H9 (cell line): ENCODE measurements around the gene FGD6. TPM values are rescaled to one million over a fixed set of nuclear protein-coding genes. Genes with fewer than 3 reads are reported as not detected.

Experiments
- DNase-seq: peaks from one replicate; pipeline ENCODE4 v3.0.0-alpha.2; 2017
- H2AFZ ChIP-seq: one replicate; pipeline ENCODE4 v1.6.1; 2013; ENCODE audit warnings: mild to moderate bottlenecking, low read length, control low read depth, moderate library complexity
- H2AK5ac ChIP-seq: 2 replicates; pipeline ENCODE4 v1.6.1; 2013; ENCODE audit warnings: low read length, control low read depth, mixed read lengths; ENCODE audit not compliant: insufficient read length
- H2BK120ac ChIP-seq: one replicate; pipeline ENCODE4 v1.6.1; 2013; ENCODE audit warnings: low read depth, mild to moderate bottlenecking, low read length, control low read depth, inconsistent platforms; ENCODE audit not compliant: poor library complexity, severe bottlenecking
- H2BK12ac ChIP-seq: 2 replicates; pipeline ENCODE4 v1.6.1; 2013; ENCODE audit warnings: low read length, control low read depth, mixed read lengths, low read depth; ENCODE audit not compliant: insufficient read length
- H2BK15ac ChIP-seq: 2 replicates; pipeline ENCODE4 v1.6.1; 2013; ENCODE audit warnings: low read depth, low read length, control low read depth
- H2BK20ac ChIP-seq: one replicate; pipeline ENCODE4 v1.6.1; 2013; ENCODE audit warnings: low read depth, mild to moderate bottlenecking, low read length, control low read depth, inconsistent platforms; ENCODE audit not compliant: poor library complexity, severe bottlenecking
- H2BK5ac ChIP-seq: 2 replicates; pipeline ENCODE4 v1.6.1; 2013; ENCODE audit warnings: low read length, control low read depth, mixed read lengths; ENCODE audit not compliant: insufficient read length
- H3K14ac ChIP-seq: 2 replicates; pipeline ENCODE4 v1.6.1; 2013; ENCODE audit warnings: low read length, control low read depth; ENCODE audit not compliant: insufficient read depth
- H3K18ac ChIP-seq: 2 replicates; pipeline ENCODE4 v1.6.1; 2013; ENCODE audit warnings: low read depth, mild to moderate bottlenecking, mixed read lengths, low read length, control low read depth; ENCODE audit not compliant: insufficient read length
- H3K23ac ChIP-seq: 2 replicates; pipeline ENCODE4 v1.6.1; 2013; ENCODE audit warnings: low read length, control low read depth, mixed read lengths, low read depth; ENCODE audit not compliant: insufficient read length
- H3K23me2 ChIP-seq: 2 replicates; pipeline ENCODE4 v1.6.1; 2013; ENCODE audit warnings: low read depth, mild to moderate bottlenecking, mixed read lengths, low read length, control low read depth; ENCODE audit not compliant: insufficient read length, poor library complexity, severe bottlenecking
- H3K27ac ChIP-seq: 2 replicates; pipeline ENCODE4 v1.5.1; 2013; ENCODE audit warnings: low read length, control low read depth, mixed read lengths, low read depth; ENCODE audit not compliant: insufficient read length
- H3K27me3 ChIP-seq: 2 replicates; pipeline ENCODE4 v1.6.1; 2013; ENCODE audit warnings: low read length, control low read depth, inconsistent platforms; ENCODE audit not compliant: insufficient read depth
- H3K4ac ChIP-seq: 2 replicates; pipeline ENCODE4 v1.6.1; 2013; ENCODE audit warnings: low read depth, mild to moderate bottlenecking, control low read depth, inconsistent platforms, low read length, moderate library complexity
- H3K4me1 ChIP-seq: 2 replicates; pipeline ENCODE4 v1.6.1; 2013; ENCODE audit warnings: low read length, control low read depth, inconsistent platforms; ENCODE audit not compliant: insufficient read depth
- H3K4me2 ChIP-seq: 2 replicates; pipeline ENCODE4 v1.6.1; 2013; ENCODE audit warnings: low read length, control low read depth, mixed read lengths; ENCODE audit not compliant: insufficient read length, insufficient read depth
- H3K56ac ChIP-seq: 2 replicates; pipeline ENCODE4 v1.6.1; 2013; ENCODE audit warnings: low read depth, mild to moderate bottlenecking, mixed read lengths, low read length, control low read depth; ENCODE audit not compliant: insufficient read length
- H3K79me1 ChIP-seq: 2 replicates; pipeline ENCODE4 v1.6.1; 2013; ENCODE audit warnings: low read depth, mild to moderate bottlenecking, moderate library complexity, low read length, control low read depth, inconsistent platforms; ENCODE audit not compliant: insufficient read depth, poor library complexity, severe bottlenecking
- H3K79me2 ChIP-seq: 2 replicates; pipeline ENCODE4 v1.6.1; 2013; ENCODE audit warnings: low read length, control low read depth, inconsistent platforms; ENCODE audit not compliant: insufficient read depth
- H3K9ac ChIP-seq: 2 replicates; pipeline ENCODE4 v1.6.1; 2013; ENCODE audit warnings: low read length, control low read depth, mixed read lengths; ENCODE audit not compliant: insufficient read length; ENCODE audit errors: extremely low read depth
- H3K9me3 ChIP-seq: one replicate; pipeline ENCODE4 v1.6.1; 2013; ENCODE audit warnings: low read depth, low read length, inconsistent platforms; ENCODE audit not compliant: control insufficient read depth
- H3T11ph ChIP-seq: one replicate; pipeline ENCODE4 v1.6.1; 2013; ENCODE audit warnings: mild to moderate bottlenecking, low read length, control low read depth, inconsistent platforms
- H4K20me1 ChIP-seq: one replicate; pipeline ENCODE4 v1.6.1; 2013; ENCODE audit not compliant: control insufficient read depth, insufficient read length, insufficient read depth
- H4K5ac ChIP-seq: 2 replicates; pipeline ENCODE4 v1.6.1; 2013; ENCODE audit warnings: low read depth, mild to moderate bottlenecking, mixed read lengths, low read length, control low read depth; ENCODE audit not compliant: insufficient read length
- H4K8ac ChIP-seq: replicated peaks from 2 replicates; pipeline ENCODE4 v1.6.1; 2013; ENCODE audit warnings: low read length, control low read depth, mixed read lengths, low read depth; ENCODE audit not compliant: insufficient read length
- H4K91ac ChIP-seq: 2 replicates; pipeline ENCODE4 v1.6.1; 2013; ENCODE audit warnings: low read depth, mild to moderate bottlenecking, moderate library complexity, mixed read lengths, low read length, control low read depth; ENCODE audit not compliant: insufficient read length
- H3K27ac Mint-ChIP-seq, 3 experiments: 2 replicates in 2 of 3; 3 replicates in 1 of 3; pipeline ENCODE4 v1.8.0; 2020 to 2021; ENCODE audit warnings: mixed read lengths in 3 of 3, mild to moderate bottlenecking in 1 of 3, moderate library complexity in 1 of 3
- H3K27me3 Mint-ChIP-seq: 2 replicates; pipeline ENCODE4 v1.8.0; 2021; ENCODE audit warnings: low read depth, mild to moderate bottlenecking, moderate library complexity, mixed read lengths
- H3K36me3 Mint-ChIP-seq, 3 experiments: 2 replicates in 2 of 3; 3 replicates in 1 of 3; pipeline ENCODE4 v1.8.0; 2020 to 2021; ENCODE audit warnings: low read depth in 3 of 3, mixed read lengths in 3 of 3; ENCODE audit not compliant: insufficient read depth in 1 of 3
- H3K4me1 Mint-ChIP-seq, 2 experiments: 2 replicates each; pipeline ENCODE4 v1.8.0; 2020; ENCODE audit warnings: mixed read lengths in 2 of 2
- H3K4me3 Mint-ChIP-seq, 2 experiments: 2 replicates in 1 of 2; 3 replicates in 1 of 2; pipeline ENCODE4 v1.8.0; 2020 to 2021; ENCODE audit warnings: mild to moderate bottlenecking in 2 of 2, mixed read lengths in 2 of 2, moderate library complexity in 1 of 2
- H3K9me3 Mint-ChIP-seq, 2 experiments: 2 replicates in 1 of 2; 3 replicates in 1 of 2; pipeline ENCODE4 v1.8.0; 2020; ENCODE audit warnings: mild to moderate bottlenecking in 2 of 2, mixed read lengths in 2 of 2, moderate library complexity in 1 of 2
- WGBS: extraction: QIAGEN DNeasy Blood & Tissue Kit; methylation state at CpG from one replicate; pipeline ENCODE4 v1.1.7; 2013; ENCODE audit warnings: missing lambda C conversion rate, low lambda C conversion rate, mixed read lengths; ENCODE audit not compliant: insufficient read length; ENCODE audit errors: extremely low coverage; 5-methylcytosine and 5-hydroxymethylcytosine counted together
- long read RNA-seq: library from polyadenylated mRNA; unstranded; transcript quantifications from one replicate; pipeline ENCODE4 v2.0.0, GENCODE V29; 2020
- total RNA-seq: library from RNA; stranded (reverse); gene quantifications from 2 replicates; pipeline ENCODE4 v1.2.1, GENCODE V29; 2021
- TF ChIP-seq, protein P1 (sequence below): fragments of 200-600 bp; sonication (generic); conservative IDR thresholded peaks from 3 replicates; pipeline ENCODE4 v1.8.0; 2021; ENCODE audit warnings: antibody characterized with exemption, mild to moderate bottlenecking

The FGD6 gene
- total RNA-seq: 35.7 and 39.5 TPM in 2 replicates
- long read RNA-seq, full-length matches to known transcripts: 16 of 152 reads
- long read RNA-seq, partial matches to known transcripts: 115 of 152 reads
- long read RNA-seq, other reads (novel, unspliced or antisense): 21 of 152 reads

DNA sequence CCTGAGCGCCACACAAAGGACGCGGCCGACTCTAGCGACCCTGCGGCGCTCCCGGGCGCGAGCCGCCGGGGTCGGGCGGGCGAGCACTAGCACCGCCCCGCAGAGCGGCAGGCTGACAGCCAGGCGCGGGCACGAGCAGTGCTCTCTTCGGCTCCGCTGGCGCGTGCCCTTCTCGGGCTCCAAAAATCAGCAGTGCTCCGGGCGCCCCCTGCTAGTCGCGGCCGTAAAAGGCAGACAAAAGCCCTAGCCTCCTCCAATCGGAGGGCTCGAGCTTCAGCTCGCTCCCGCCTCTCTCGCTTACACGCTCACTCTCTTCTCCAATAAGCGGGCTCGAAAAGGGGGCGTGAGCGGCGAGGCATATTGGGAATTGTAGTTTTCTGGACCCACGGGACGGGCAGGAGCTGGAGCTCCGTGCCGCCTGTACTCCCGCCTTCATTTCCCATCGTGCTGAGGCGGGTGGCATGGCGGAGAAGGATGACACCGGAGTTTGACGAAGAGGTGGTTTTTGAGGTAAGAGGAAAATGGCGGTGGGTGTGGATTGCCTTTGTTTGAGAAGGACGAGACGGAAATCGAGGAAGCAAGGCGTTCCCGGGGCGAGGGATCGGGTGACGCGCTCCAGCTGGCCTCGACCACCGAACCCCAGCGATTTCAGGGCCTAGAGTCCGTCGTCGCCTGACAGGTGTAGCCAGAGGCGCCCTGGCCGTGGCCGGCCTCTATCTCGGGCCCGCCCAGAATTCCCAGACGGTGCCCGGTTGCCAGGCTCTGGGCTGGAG lies at the start of gene FGD6, which contains the start of gene VEZT:
Gene FGD6 (minus strand): TSS at position 91 of the 773 bp plus-strand sequence. CDS start 227 bp downstream, outside the sequence.
Gene VEZT (plus strand): TSS at position 431 of the 773 bp plus-strand sequence. CDS start 44 bp downstream, at position 475.
- Histone ChIP-seq H3K4ac (peak within 1 kb of the TSS; percentile 74; the same call in 1 of the 2 replicates), H2AK5ac (no peak within 1 kb of the TSS), H3K23ac (no peak within 1 kb of the TSS), H4K5ac (peak within 1 kb of the TSS; percentile 7), H3K9ac (peak within 1 kb of the TSS; percentile 96), H4K20me1 (no peaks in the 10 kb centered on the region), H3K27me3 (no peaks in the 10 kb centered on the region), H3K27ac (peak within 1 kb of the TSS; percentile 61), H3K4me2 (peak within 1 kb of the TSS; percentile 82), H2BK20ac (no peak within 1 kb of the TSS), H3K79me1 (no peaks in the 10 kb centered on the region), H3K56ac (peak within 1 kb of the TSS; percentile 56), H4K91ac (no peak within 1 kb of the TSS), H2BK12ac (no peak within 1 kb of the TSS), H3K79me2 (peaks cover 33% of the 10 kb centered on the region; the same call in 1 of the 2 replicates), H3K4me1 (no peaks in the 10 kb centered on the region), H3T11ph (peak within 1 kb of the TSS; percentile 20), H3K9me3 (no peaks in the 10 kb centered on the region), H4K8ac (no peak within 1 kb of the TSS), H3K18ac (peak within 1 kb of the TSS; percentile 91), H3K23me2 (peaks cover 9% of the 10 kb centered on the region), H2AFZ (peak within 1 kb of the TSS; percentile 72), H3K14ac (peak within 1 kb of the TSS; percentile 95), H2BK5ac (peak within 1 kb of the TSS; percentile 22), H2BK120ac (no peak within 1 kb of the TSS), H2BK15ac (no peak within 1 kb of the TSS)
- DNase-seq: peak; percentile 100
- peak within 1 kb of the TSS; percentile 82 to 94 for H3K4me3 Mint-ChIP-seq
- H3K27me3 Mint-ChIP-seq: no peaks in the 10 kb centered on the region
- H3K4me1 Mint-ChIP-seq: peaks cover 50 to 53% of the 10 kb centered on the region in 2 experiments
- TF ChIP-seq, protein P1, sequence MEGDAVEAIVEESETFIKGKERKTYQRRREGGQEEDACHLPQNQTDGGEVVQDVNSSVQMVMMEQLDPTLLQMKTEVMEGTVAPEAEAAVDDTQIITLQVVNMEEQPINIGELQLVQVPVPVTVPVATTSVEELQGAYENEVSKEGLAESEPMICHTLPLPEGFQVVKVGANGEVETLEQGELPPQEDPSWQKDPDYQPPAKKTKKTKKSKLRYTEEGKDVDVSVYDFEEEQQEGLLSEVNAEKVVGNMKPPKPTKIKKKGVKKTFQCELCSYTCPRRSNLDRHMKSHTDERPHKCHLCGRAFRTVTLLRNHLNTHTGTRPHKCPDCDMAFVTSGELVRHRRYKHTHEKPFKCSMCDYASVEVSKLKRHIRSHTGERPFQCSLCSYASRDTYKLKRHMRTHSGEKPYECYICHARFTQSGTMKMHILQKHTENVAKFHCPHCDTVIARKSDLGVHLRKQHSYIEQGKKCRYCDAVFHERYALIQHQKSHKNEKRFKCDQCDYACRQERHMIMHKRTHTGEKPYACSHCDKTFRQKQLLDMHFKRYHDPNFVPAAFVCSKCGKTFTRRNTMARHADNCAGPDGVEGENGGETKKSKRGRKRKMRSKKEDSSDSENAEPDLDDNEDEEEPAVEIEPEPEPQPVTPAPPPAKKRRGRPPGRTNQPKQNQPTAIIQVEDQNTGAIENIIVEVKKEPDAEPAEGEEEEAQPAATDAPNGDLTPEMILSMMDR: peak; percentile 37; the same call in 1 of the 3 replicates
- no peaks in the 10 kb centered on the region for H3K9me3 Mint-ChIP-seq
- WGBS: no CpG with 5 or more reads among the region's 75 CpGs
- peaks cover 3 to 15% (median 9%) of the 10 kb centered on the region in 3 experiments; a peak in 6 of 7 replicates for H3K36me3 Mint-ChIP-seq
- H3K27ac Mint-ChIP-seq: peak within 1 kb of the TSS; percentile 98 to 99 (median 99)
